ENCODE data around the gene FBLN1.

DNA sequence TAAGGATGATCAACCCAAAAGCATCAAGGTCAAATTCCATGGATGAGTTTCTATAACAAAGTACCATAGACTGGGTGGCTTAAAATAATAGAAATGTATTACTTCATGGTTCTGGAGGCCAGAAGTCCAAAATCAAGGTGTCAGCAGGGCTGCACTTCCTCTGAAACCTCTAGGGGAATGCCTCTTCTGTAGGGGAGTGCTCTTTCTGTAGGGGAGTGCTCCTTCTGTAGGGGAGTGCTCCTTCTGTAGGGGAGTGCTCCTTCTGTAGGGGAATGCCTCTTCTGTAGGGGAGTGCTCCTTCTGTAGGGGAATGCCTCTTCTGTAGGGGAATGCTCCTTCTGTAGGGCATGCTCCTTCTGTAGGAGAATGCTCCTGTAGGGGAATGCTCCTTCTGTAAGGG, 65.5 kb downstream of the FBLN1 start:
- TF ChIP-seq, protein P1, sequence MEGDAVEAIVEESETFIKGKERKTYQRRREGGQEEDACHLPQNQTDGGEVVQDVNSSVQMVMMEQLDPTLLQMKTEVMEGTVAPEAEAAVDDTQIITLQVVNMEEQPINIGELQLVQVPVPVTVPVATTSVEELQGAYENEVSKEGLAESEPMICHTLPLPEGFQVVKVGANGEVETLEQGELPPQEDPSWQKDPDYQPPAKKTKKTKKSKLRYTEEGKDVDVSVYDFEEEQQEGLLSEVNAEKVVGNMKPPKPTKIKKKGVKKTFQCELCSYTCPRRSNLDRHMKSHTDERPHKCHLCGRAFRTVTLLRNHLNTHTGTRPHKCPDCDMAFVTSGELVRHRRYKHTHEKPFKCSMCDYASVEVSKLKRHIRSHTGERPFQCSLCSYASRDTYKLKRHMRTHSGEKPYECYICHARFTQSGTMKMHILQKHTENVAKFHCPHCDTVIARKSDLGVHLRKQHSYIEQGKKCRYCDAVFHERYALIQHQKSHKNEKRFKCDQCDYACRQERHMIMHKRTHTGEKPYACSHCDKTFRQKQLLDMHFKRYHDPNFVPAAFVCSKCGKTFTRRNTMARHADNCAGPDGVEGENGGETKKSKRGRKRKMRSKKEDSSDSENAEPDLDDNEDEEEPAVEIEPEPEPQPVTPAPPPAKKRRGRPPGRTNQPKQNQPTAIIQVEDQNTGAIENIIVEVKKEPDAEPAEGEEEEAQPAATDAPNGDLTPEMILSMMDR (IDR thresholded peaks at IDR 0.05), result no peak
- no peak for TF ChIP-seq POLR2A (IDR thresholded peaks at IDR 0.05)

Measured in stomach (tissue), 4 donors.